A549 (cell line): Measurements from ENCODE around the gene MDC1. TPM values are rescaled to one million over a fixed set of nuclear protein-coding genes. Genes with fewer than 3 reads are reported as not detected.

ENCODE experiments used
- ATAC-seq, 2 experiments: fragments of 200-7000 bp in 1 of 2; fragments of >200 bp in 1 of 2; cut with Nextera tagmentation in 1 of 2; cut with Tn5 transposase in 1 of 2; 3 replicates each; pipeline versions ENCODE4 v1.8.0 to v1.9.1; 2018 to 2020; ENCODE audit warnings: mild to moderate bottlenecking in 1 of 2, moderate library complexity in 1 of 2
- CTCF ChIA-PET: fragments of 300-600 bp; sonication (Branson Sonifier 250); formaldehyde crosslinking; extraction: SDS; loops from one replicate; lab custom pipeline; 2021; ENCODE audit warnings: antibody characterized with exemption, inconsistent platforms; lab: Yijun Ruan, JAX
- POLR2A ChIA-PET: fragments of 350-600 bp; formaldehyde crosslinking; extraction: SDS; loops from one replicate; lab custom pipeline; 2021; ENCODE audit warnings: antibody characterized with exemption, inconsistent platforms; lab: Yijun Ruan, JAX
- DNase-seq, 2 experiments: peaks; one replicate each; pipeline versions ENCODE4 v3.0.0 to v3.0.0-alpha.2; 2011 to 2016; ENCODE audit warnings: low read depth in 1 of 2, low spot score in 1 of 2
- FAIRE-seq: peaks from 2 replicates; lab custom pipeline; 2011; peaks lifted over from hg19 to GRCh38; lab: Jason Lieb, UNC
- H3K27ac ChIP-seq, 2 experiments: fragments of >200 bp; sonication (Bioruptor Twin); formaldehyde crosslinking; 3 replicates each; pipeline ENCODE4 v1.5.1; 2016 to 2017
- H3K4me1 ChIP-seq: fragments of >200 bp; sonication (Bioruptor Twin); formaldehyde crosslinking; 3 replicates; pipeline ENCODE4 v1.6.1; 2016
- H3K4me2 ChIP-seq: fragments of >200 bp; sonication (Bioruptor Twin); formaldehyde crosslinking; 3 replicates; pipeline ENCODE4 v1.6.1; 2016
- H3K4me3 ChIP-seq: fragments of >200 bp; sonication (Bioruptor Twin); formaldehyde crosslinking; 3 replicates; pipeline ENCODE4 v1.5.1; 2016
- H3K9me3 ChIP-seq: fragments of >200 bp; sonication (Bioruptor Twin); formaldehyde crosslinking; 3 replicates; pipeline ENCODE4 v1.6.1; 2016
- ATOH8 ChIP-seq: fragments of 250-450 bp; sonication (Bioruptor Pico); IDR thresholded peaks from 2 replicates; pipeline ENCODE4 v1.5.0; 2020; ENCODE audit warnings: low read depth, mild to moderate bottlenecking, moderate library complexity
- CEBPB ChIP-seq, 2 experiments: fragments of >200 bp in 1 of 2; sonication (Bioruptor Twin) in 1 of 2; formaldehyde crosslinking in 1 of 2; IDR thresholded peaks; 2 replicates each; pipeline ENCODE4 v1.6.1; 2012 to 2016
- CHD2 ChIP-seq: fragments of 150-350 bp; IDR thresholded peaks from 2 replicates; pipeline ENCODE4 v1.6.1; 2014; ENCODE audit warnings: low read length; ENCODE audit not compliant: partially characterized antibody
- CHD4 ChIP-seq: fragments of 200-600 bp; sonication (generic); IDR thresholded peaks from 2 replicates; pipeline ENCODE4 v1.6.1; 2016; ENCODE audit warnings: antibody characterized with exemption, mild to moderate bottlenecking, borderline replicate concordance
- E2F6 ChIP-seq: IDR thresholded peaks from 2 replicates; pipeline ENCODE4 v1.6.1; 2012; ENCODE audit warnings: low read depth, borderline replicate concordance
- EHF ChIP-seq: fragments of 250-450 bp; sonication (Bioruptor Pico); IDR thresholded peaks from 2 replicates; pipeline ENCODE4 v1.5.0; 2020; ENCODE audit warnings: mild to moderate bottlenecking
- EP300 ChIP-seq, 2 experiments: fragments of >200 bp; sonication (Bioruptor Twin); formaldehyde crosslinking; IDR thresholded peaks; 2 replicates in 1 of 2; 3 replicates in 1 of 2; pipeline ENCODE4 v1.6.1; 2016 to 2017
- FOSL2 ChIP-seq, 2 experiments: fragments of 450-650 bp in 1 of 2; fragments of >200 bp in 1 of 2; sonication (Bioruptor Twin) in 1 of 2; formaldehyde crosslinking; IDR thresholded peaks; 2 replicates each; pipeline versions ENCODE4 v1.5.0 to v1.6.1; 2016 to 2020; ENCODE audit warnings: mild to moderate bottlenecking in 1 of 2, moderate library complexity in 1 of 2
- HOXB13 ChIP-seq: fragments of 250-450 bp; sonication (Bioruptor Pico); IDR thresholded peaks from 2 replicates; pipeline ENCODE4 v1.5.0; 2020; ENCODE audit warnings: low read depth, mild to moderate bottlenecking, moderate library complexity
- MAFK ChIP-seq: fragments of 450-650 bp; IDR thresholded peaks from 2 replicates; pipeline ENCODE4 v1.6.1; 2014; ENCODE audit not compliant: partially characterized antibody
- MYC ChIP-seq: IDR thresholded peaks from 2 replicates; pipeline ENCODE4 v1.6.1; 2012; ENCODE audit warnings: mild to moderate bottlenecking, inconsistent platforms, low read length, improper control_type of control experiment, borderline replicate concordance
- PHF8 ChIP-seq: fragments of 200-600 bp; sonication (generic); IDR thresholded peaks from 2 replicates; pipeline ENCODE4 v1.6.1; 2016; ENCODE audit warnings: low read depth, mild to moderate bottlenecking, antibody characterized with exemption, moderate library complexity, borderline replicate concordance
- POLR2A ChIP-seq: IDR thresholded peaks from 2 replicates; pipeline ENCODE4 v1.6.1; 2012; ENCODE audit warnings: mild to moderate bottlenecking, low read length
- RAD21 ChIP-seq, 2 experiments: fragments of >200 bp in 1 of 2; sonication (Bioruptor Twin) in 1 of 2; formaldehyde crosslinking in 1 of 2; IDR thresholded peaks in 1 of 2; conservative IDR thresholded peaks in 1 of 2; 2 replicates in 1 of 2; 3 replicates in 1 of 2; pipeline ENCODE4 v1.6.1; 2012 to 2018; ENCODE audit warnings: inconsistent platforms in 1 of 2
- RCOR1 ChIP-seq: fragments of 150-350 bp; IDR thresholded peaks from 2 replicates; pipeline ENCODE4 v1.6.1; 2014; ENCODE audit warnings: antibody characterized with exemption, low read length, low read depth
- RFX5 ChIP-seq: fragments of 450-650 bp; IDR thresholded peaks from 2 replicates; pipeline ENCODE4 v1.7.1; 2014; ENCODE audit warnings: antibody characterized with exemption, mild to moderate bottlenecking, moderate library complexity
- RNF2 ChIP-seq: fragments of 200-600 bp; sonication (generic); IDR thresholded peaks from 2 replicates; pipeline ENCODE4 v1.6.1; 2016; ENCODE audit warnings: low read depth, mild to moderate bottlenecking, antibody characterized with exemption, moderate library complexity, borderline replicate concordance
- TP53 ChIP-seq: fragments of 250-450 bp; sonication (Bioruptor Pico); IDR thresholded peaks from 2 replicates; pipeline ENCODE4 v1.5.0; 2021; ENCODE audit warnings: mild to moderate bottlenecking, moderate library complexity
- ZFP36 ChIP-seq: fragments of 450-650 bp; IDR thresholded peaks from 2 replicates; pipeline ENCODE4 v1.6.1; 2014; ENCODE audit warnings: borderline replicate concordance; ENCODE audit not compliant: partially characterized antibody
- ZSCAN20 ChIP-seq: fragments of 250-450 bp; sonication (Bioruptor Pico); IDR thresholded peaks from 2 replicates; pipeline ENCODE4 v1.8.0; 2022; ENCODE audit warnings: mild to moderate bottlenecking, moderate library complexity
- WGBS: methylation state at CpG from one replicate; pipeline ENCODE4 v1.1.6; 2017; ENCODE audit errors: missing lambda C conversion rate; 5-methylcytosine and 5-hydroxymethylcytosine counted together
- polyA plus RNA-seq, 4 experiments: library from polyadenylated mRNA; depleted of rRNA in 3 of 4; stranded (reverse); fragments of >200 nt; fragmentation: RNase III in 1 of 4; extraction: RNeasy Plus Mini Kit Qiagen cat#74134 plus additional on column Dnase treatment in 1 of 4; gene quantifications; 2 replicates in 3 of 4; 3 replicates in 1 of 4; pipeline ENCODE4 v1.2.3, GENCODE V29; 2011 to 2017
- TF ChIP-seq, protein P1 (sequence below): IDR thresholded peaks from 2 replicates; pipeline ENCODE4 v1.6.1; 2012
- TF ChIP-seq, protein P2 (sequence below): fragments of 450-650 bp; IDR thresholded peaks from 2 replicates; pipeline ENCODE4 v1.6.1; 2014; ENCODE audit warnings: antibody characterized with exemption

Gene MDC1
- polyA plus RNA-seq, 2 of the 4 experiments (the other 2 are of a cell fraction) = 8.2 to 16.5 TPM

GRCh38 chr6:30711758-30712380 lies 5.2 kb downstream of the MDC1 start:
- Histone ChIP-seq H3K4me2 (no peak overlapping the region), H3K4me1 (peaks cover 39% of the 10 kb centered on the region), H3K27ac (no peak overlapping the region), H3K4me3 (no peak overlapping the region), H3K9me3 (no peaks in the 10 kb centered on the region)
- ATAC-seq (no peak), FAIRE-seq (no peak), DNase-seq (no peak)
- CTCF ChIA-PET = interaction anchor here (0.7 to 4.9 kb wide), 5 partner anchors 10 to 425 kb away, joined by 3 to 22 read pairs (median 4); no protein-coding TSS in a partner anchor
- WGBS = 90% methylated on average over 1 of the region's 1 CpG
- TF ChIP-seq MAFK (no peak), HOXB13 (CRISPR knock-in tag) (no peak), POLR2A (no peak), CHD2 (no peak), PHF8 (no peak), CHD4 (no peak), E2F6 (no peak), RAD21 (conservative IDR thresholded peaks at IDR 0.05 in 1 of 2, IDR thresholded peaks at IDR 0.05 in 1 of 2) (no peak), TP53 (no peak), FOSL2 (IDR thresholded peaks at IDR 0.05) (no peak), FOSL2 (CRISPR knock-in tag; IDR thresholded peaks at IDR 0.05) (no peak), EHF (no peak), CEBPB (IDR thresholded peaks at IDR 0.05) (no peak)
- POLR2A ChIA-PET = no interaction called here

- no peak for DNase-seq
- Histone ChIP-seq H3K4me3 (no peak overlapping the region), H3K4me2 (peak overlapping the region; percentile 51), H3K4me1 (peaks cover 37% of the 10 kb centered on the region), H3K9me3 (no peaks in the 10 kb centered on the region), H3K27ac (peak overlapping the region; percentile 63 to 73; a peak in 5 of 6 replicates)
- 81% methylated on average over 2 of the region's 2 CpGs for WGBS
- CTCF ChIA-PET = interaction anchor here (1.4 to 4.9 kb wide), 4 partner anchors 12 to 30 kb away, joined by 3 to 22 read pairs (median 12); no protein-coding TSS in a partner anchor
- POLR2A ChIA-PET = no interaction called here
- peak; percentile 23 to 41; a peak in 2 of 6 replicates for ATAC-seq
- no peak for FAIRE-seq
- TF ChIP-seq RNF2 = no peak
- no peak for TF ChIP-seq RCOR1
- no peak for TF ChIP-seq POLR2A
- TF ChIP-seq MYC = no peak
- TF ChIP-seq PHF8 = no peak
These were observed 7.8 kb downstream of the MDC1 start for GRCh38 chr6:30709101-30709868.

- DNase-seq (peak in 1 of 2 experiments; percentile 47), ATAC-seq (peak; percentile 62 to 65; a peak in 5 of 6 replicates), FAIRE-seq (no peak)
- Histone ChIP-seq H3K4me3 (no peak overlapping the region), H3K9me3 (no peaks in the 10 kb centered on the region), H3K4me2 (peak overlapping the region; percentile 55), H3K4me1 (peaks cover 37% of the 10 kb centered on the region), H3K27ac (peak overlapping the region; percentile 71 to 82)
- ChIA-PET CTCF (interaction anchor here (1.3 to 3.1 kb wide), 3 partner anchors 20 to 42 kb away, joined by 5 to 17 read pairs (median 5); no protein-coding TSS in a partner anchor), POLR2A (interaction anchor here (0.5 to 1.9 kb wide), 5 partner anchors 10 to 111 kb away, joined by 3 to 7 read pairs (median 4); partner anchors contain the start of gene MDC1)
- TF ChIP-seq RFX5 (no peak), ZSCAN20 (no peak), CEBPB (IDR thresholded peaks at IDR 0.05) (0 out of 4 replicates have a peak, but pooled peaks of 1 of the 2 experiments have one; percentile 8), ATOH8 (no peak), EHF (no peak), E2F6 (no peak), EP300 (IDR thresholded peaks at IDR 0.05) (no peak), ZFP36 (no peak)
- TF ChIP-seq, protein P1, sequence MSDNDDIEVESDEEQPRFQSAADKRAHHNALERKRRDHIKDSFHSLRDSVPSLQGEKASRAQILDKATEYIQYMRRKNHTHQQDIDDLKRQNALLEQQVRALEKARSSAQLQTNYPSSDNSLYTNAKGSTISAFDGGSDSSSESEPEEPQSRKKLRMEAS = peak; percentile 45; the same call in 1 of the 2 replicates
- TF ChIP-seq, protein P2, sequence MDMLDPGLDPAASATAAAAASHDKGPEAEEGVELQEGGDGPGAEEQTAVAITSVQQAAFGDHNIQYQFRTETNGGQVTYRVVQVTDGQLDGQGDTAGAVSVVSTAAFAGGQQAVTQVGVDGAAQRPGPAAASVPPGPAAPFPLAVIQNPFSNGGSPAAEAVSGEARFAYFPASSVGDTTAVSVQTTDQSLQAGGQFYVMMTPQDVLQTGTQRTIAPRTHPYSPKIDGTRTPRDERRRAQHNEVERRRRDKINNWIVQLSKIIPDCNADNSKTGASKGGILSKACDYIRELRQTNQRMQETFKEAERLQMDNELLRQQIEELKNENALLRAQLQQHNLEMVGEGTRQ = no peak
- WGBS = 44% methylated on average over 5 of the region's 6 CpGs
These were observed 9.7 kb downstream of the MDC1 start for GRCh38 chr6:30707281-30707850.
